ENCODE results near the gene CFAP61.

The CFAP61 gene

GRCh38 chr20:20386192-20386591 is 333.9 kb downstream of the CFAP61 start:
- TF ChIP-seq, protein P1, sequence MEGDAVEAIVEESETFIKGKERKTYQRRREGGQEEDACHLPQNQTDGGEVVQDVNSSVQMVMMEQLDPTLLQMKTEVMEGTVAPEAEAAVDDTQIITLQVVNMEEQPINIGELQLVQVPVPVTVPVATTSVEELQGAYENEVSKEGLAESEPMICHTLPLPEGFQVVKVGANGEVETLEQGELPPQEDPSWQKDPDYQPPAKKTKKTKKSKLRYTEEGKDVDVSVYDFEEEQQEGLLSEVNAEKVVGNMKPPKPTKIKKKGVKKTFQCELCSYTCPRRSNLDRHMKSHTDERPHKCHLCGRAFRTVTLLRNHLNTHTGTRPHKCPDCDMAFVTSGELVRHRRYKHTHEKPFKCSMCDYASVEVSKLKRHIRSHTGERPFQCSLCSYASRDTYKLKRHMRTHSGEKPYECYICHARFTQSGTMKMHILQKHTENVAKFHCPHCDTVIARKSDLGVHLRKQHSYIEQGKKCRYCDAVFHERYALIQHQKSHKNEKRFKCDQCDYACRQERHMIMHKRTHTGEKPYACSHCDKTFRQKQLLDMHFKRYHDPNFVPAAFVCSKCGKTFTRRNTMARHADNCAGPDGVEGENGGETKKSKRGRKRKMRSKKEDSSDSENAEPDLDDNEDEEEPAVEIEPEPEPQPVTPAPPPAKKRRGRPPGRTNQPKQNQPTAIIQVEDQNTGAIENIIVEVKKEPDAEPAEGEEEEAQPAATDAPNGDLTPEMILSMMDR (IDR thresholded peaks at IDR 0.05; ENCODE audit: control insufficient read depth, insufficient read depth, low read depth, low read length, missing control alignments), result no peak
- DNase-seq (ENCODE audit: low read depth), result no peak
- H3K4me3 ChIP-seq (ENCODE audit: control insufficient read depth, low read depth, low read length), result no peak overlapping the region

GRCh38 chr20:20390393-20390792 is 338.1 kb downstream of the CFAP61 start:
- DNase-seq (ENCODE audit: low read depth), result no peak
- no peak overlapping the region for H3K4me3 ChIP-seq (ENCODE audit: control insufficient read depth, low read depth, low read length)
- TF ChIP-seq, protein P1 (IDR thresholded peaks at IDR 0.05; ENCODE audit: control insufficient read depth, insufficient read depth, low read depth, low read length, missing control alignments), result no peak

DNA sequence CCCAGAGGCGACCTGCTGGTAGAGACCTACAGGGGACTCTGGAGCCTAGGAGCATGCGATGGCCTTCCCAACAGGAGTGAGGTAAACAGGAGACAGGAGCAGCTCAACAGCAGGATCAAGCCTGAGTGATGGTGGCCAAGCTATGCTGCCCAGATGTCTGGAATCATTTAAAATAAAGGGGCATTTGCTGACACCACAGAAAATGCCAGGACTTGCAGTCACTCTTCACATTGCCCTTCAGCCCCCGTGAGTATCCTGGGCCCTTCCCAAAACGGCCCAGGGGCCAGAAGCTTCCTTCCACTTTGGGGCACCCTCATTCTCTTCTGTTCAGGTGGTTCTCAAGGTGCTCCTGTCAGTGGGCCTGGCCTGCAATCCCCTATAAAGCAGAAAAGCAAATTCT is 338.8 kb downstream of the CFAP61 start:
- TF ChIP-seq, protein P1 (IDR thresholded peaks at IDR 0.05; ENCODE audit: control insufficient read depth, insufficient read depth, low read depth, low read length, missing control alignments), result no peak
- no peak for DNase-seq (ENCODE audit: low read depth)
- H3K4me3 ChIP-seq (ENCODE audit: control insufficient read depth, low read depth, low read length), result no peak overlapping the region

DNA sequence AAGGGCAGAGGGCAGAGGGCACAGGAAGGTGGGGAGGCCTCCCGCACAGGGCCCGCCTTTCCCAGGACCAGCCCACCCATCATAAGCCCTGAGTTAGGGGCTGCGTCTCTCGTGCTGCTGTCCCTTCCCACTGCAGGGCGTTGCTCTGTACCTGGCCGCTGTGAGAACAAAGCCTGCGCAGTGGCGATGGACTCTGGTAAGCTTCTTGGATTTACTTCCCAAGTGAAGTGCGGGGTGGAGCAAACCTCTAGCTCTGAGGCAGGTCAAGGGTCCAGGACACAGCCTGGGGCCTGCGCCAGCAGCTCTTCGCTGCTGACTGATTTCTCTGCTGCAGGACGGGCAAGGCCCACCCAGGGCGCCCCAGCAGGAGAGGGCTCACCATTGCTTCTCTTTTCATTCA is 339.4 kb downstream of the CFAP61 start:
- TF ChIP-seq, protein P1 (IDR thresholded peaks at IDR 0.05; ENCODE audit: control insufficient read depth, insufficient read depth, low read depth, low read length, missing control alignments), result no peak
- DNase-seq (ENCODE audit: low read depth), result no peak
- H3K4me3 ChIP-seq (ENCODE audit: control insufficient read depth, low read depth, low read length), result no peak overlapping the region

DNA sequence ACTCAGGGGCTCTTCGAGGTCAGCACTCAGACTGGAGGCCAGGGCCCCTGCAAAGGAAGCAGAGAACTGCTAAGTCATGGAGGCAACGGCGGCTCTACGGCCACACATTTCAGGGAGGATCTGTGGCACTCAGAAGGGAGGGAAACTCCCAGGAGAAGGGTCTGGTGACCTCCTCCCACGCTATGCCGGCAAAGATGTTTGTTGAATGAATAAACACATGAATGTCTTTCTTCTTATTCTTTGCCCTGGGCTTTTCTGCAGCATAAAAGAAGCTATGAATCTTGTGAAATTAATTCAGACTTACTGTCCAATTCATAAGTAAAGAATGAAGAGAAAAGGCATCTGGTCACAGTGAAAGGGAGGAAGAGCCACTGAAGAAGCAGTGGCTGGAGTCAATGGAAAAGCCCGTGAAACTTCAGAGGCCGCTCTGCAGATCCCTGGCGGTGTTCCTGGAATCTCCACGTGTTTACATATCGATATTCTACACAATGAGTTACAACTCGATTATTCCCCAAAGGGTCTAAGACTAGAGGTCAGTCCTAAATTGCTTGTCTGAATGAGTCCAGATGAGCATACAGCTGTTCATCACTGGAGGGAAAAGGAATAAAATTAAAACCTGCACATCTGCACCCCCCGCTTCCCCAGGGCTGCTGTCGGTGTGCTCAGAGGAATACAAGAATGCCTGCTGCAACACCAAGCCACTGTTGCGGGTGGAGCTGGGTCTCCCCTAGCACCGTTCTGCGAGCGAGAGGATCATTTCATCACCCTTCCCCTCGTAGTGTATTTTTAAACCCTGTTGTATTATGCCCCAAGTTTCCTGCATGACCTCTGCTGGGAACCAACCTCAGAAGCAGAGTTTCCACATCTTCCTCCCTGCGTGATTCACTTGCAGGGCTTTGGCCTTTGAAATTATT is 341.1 kb downstream of the CFAP61 start:
- DNase-seq (ENCODE audit: low read depth), result no peak
- TF ChIP-seq, protein P1 (IDR thresholded peaks at IDR 0.05; ENCODE audit: control insufficient read depth, insufficient read depth, low read depth, low read length, missing control alignments), result no peak
- H3K4me3 ChIP-seq (ENCODE audit: control insufficient read depth, low read depth, low read length), result no peak overlapping the region

- no peak for DNase-seq (ENCODE audit: low read depth)
- TF ChIP-seq, protein P1 (IDR thresholded peaks at IDR 0.05; ENCODE audit: control insufficient read depth, insufficient read depth, low read depth, low read length, missing control alignments), result no peak
- H3K4me3 ChIP-seq (ENCODE audit: control insufficient read depth, low read depth, low read length), result no peak overlapping the region
Observed at GRCh38 chr20:20395087-20395486, 342.8 kb downstream of the CFAP61 start.
